D721Med (cell line): ENCODE data around the gene DGKB.
A peak's percentile ranks its signal among the peaks of the same experiment; 100 is the strongest.

ENCODE experiments used
- DNase-seq: peaks from one replicate; pipeline ENCODE4 v3.0.0; 2011; ENCODE audit warnings: low spot score; ENCODE audit not compliant: insufficient read length
- FAIRE-seq: peaks from 2 replicates; lab custom pipeline; 2011; peaks lifted over from hg19 to GRCh38; lab: Jason Lieb, UNC
- CTCF ChIP-seq: IDR thresholded peaks from 2 replicates; pipeline ENCODE4 v1.5.1; 2012; ENCODE audit warnings: mild to moderate bottlenecking, control low read depth; ENCODE audit not compliant: insufficient read depth; ENCODE audit errors: missing control alignments

DGKB gene

GRCh38 chr7:14229047-14229446, 673.5 kb downstream of the DGKB start:
- DNase-seq (no peak), FAIRE-seq (peak; percentile 91)
- TF ChIP-seq CTCF: no peak

- FAIRE-seq (no peak), DNase-seq (no peak)
- TF ChIP-seq CTCF: no peak
Observed at GRCh38 chr7:14228341-14228740, 674.2 kb downstream of the DGKB start.

- peak; percentile 87 for FAIRE-seq
- no peak for TF ChIP-seq CTCF
Observed at GRCh38 chr7:14226126-14226525, 676.4 kb downstream of the DGKB start.

GRCh38 chr7:14219125-14219524, 683.4 kb downstream of the DGKB start:
- no peak for FAIRE-seq
- TF ChIP-seq CTCF: no peak

More at GRCh38 chr7:14226126-14226525, 676.4 kb downstream of the DGKB start:
- DNase-seq: no peak

GRCh38 chr7:14218338-14218737, 684.2 kb downstream of the DGKB start:
- no peak for FAIRE-seq
- no peak for TF ChIP-seq CTCF

More at GRCh38 chr7:14219125-14219524, 683.4 kb downstream of the DGKB start:
- no peak for DNase-seq

GRCh38 chr7:14209896-14210484, 692.6 kb downstream of the DGKB start:
- DNase-seq: no peak
- FAIRE-seq: no peak
- TF ChIP-seq CTCF: no peak

More at GRCh38 chr7:14218338-14218737, 684.2 kb downstream of the DGKB start:
- DNase-seq: no peak

GRCh38 chr7:14207711-14208110, 694.8 kb downstream of the DGKB start:
- DNase-seq (no peak), FAIRE-seq (no peak)
- no peak for TF ChIP-seq CTCF
